GM12878 (cell line): Measurements from ENCODE around the gene TGM2. TPM values are rescaled to one million over a fixed set of nuclear protein-coding genes. Genes with fewer than 3 reads are reported as not detected.

Experiments
- ATAC-seq: fragments of 200-7000 bp; cut with Tn5 transposase; 3 replicates; pipeline ENCODE4 v1.9.1; 2020; ENCODE audit warnings: mild to moderate bottlenecking, moderate library complexity
- BruUV-seq: library from RNA; stranded (reverse); fragments of 400-500 nt; replicated peaks from 2 replicates; lab custom pipeline; 2021; lab: Mats Ljungman, UMichigan
- CTCF ChIA-PET: fragments of 300-600 bp; sonication (Branson Sonifier 250); formaldehyde crosslinking; extraction: SDS; loops from one replicate; lab custom pipeline; 2021; ENCODE audit warnings: inconsistent platforms; lab: Yijun Ruan, JAX
- POLR2A ChIA-PET: fragments of 350-600 bp; formaldehyde crosslinking; extraction: SDS; loops from one replicate; lab custom pipeline; 2021; ENCODE audit warnings: inconsistent platforms; lab: Charles Lee
- RAD21 ChIA-PET: fragments of 300-600 bp; sonication (Branson Sonifier 250); formaldehyde crosslinking; loops from one replicate; lab custom pipeline; 2023; ENCODE audit warnings: antibody characterized with exemption; ENCODE audit not compliant: unreplicated experiment; lab: Charles Lee
- SMC1A ChIA-PET: fragments of 300-600 bp; sonication (Branson Sonifier 250); formaldehyde crosslinking; loops from one replicate; lab custom pipeline; 2023; ENCODE audit not compliant: unreplicated experiment, uncharacterized antibody; lab: Charles Lee
- DNase-seq: peaks from one replicate; pipeline ENCODE4 v3.0.0-alpha.2; 2011; ENCODE audit warnings: low read depth, low spot score
- FAIRE-seq: peaks from 3 replicates; lab custom pipeline; 2011; peaks lifted over from hg19 to GRCh38; lab: Jason Lieb, UNC
- H2AFZ ChIP-seq: 2 replicates; pipeline ENCODE4 v1.6.0; 2011; ENCODE audit warnings: low read depth, low read length, control low read depth; ENCODE audit not compliant: control insufficient read depth
- H3K27ac ChIP-seq: 2 replicates; pipeline ENCODE4 v1.5.1; 2011; ENCODE audit warnings: control low read depth; ENCODE audit not compliant: control insufficient read depth, insufficient read depth
- H3K27me3 ChIP-seq, 2 experiments: replicated peaks in 1 of 2; 2 replicates each; pipeline versions ENCODE4 v1.6.0 to v1.6.1; 2011; ENCODE audit warnings: low read length in 1 of 2; ENCODE audit not compliant: control insufficient read depth in 2 of 2, insufficient read depth in 2 of 2
- H3K36me3 ChIP-seq, 2 experiments: 2 replicates each; pipeline ENCODE4 v1.5.1; 2011; ENCODE audit warnings: low read length in 1 of 2; ENCODE audit not compliant: control insufficient read depth in 2 of 2, insufficient read depth in 2 of 2
- H3K4me1 ChIP-seq: 2 replicates; pipeline ENCODE4 v1.6.1; 2011; ENCODE audit warnings: mild to moderate bottlenecking, low read length, moderate library complexity, mixed read lengths; ENCODE audit not compliant: control insufficient read depth, insufficient read depth
- H3K4me2 ChIP-seq: 2 replicates; pipeline ENCODE4 v1.6.0; 2011; ENCODE audit warnings: control low read depth; ENCODE audit not compliant: control insufficient read depth, insufficient read depth
- H3K4me3 ChIP-seq: fragments of 200-600 bp; sonication (generic); 2 replicates; pipeline ENCODE4 v1.5.1; 2016
- H3K79me2 ChIP-seq: 2 replicates; pipeline ENCODE4 v1.6.0; 2011; ENCODE audit warnings: low read length; ENCODE audit not compliant: control insufficient read depth, insufficient read depth
- H3K9ac ChIP-seq: 2 replicates; pipeline ENCODE4 v1.8.0; 2011; ENCODE audit warnings: low read length, control low read depth, mixed read lengths; ENCODE audit not compliant: control insufficient read depth, insufficient read depth
- H3K9me3 ChIP-seq: replicated peaks from 3 replicates; pipeline ENCODE4 v1.5.1; 2011; ENCODE audit warnings: mild to moderate bottlenecking, low read length; ENCODE audit not compliant: control insufficient read depth, insufficient read depth
- H4K20me1 ChIP-seq: 2 replicates; pipeline ENCODE4 v1.6.0; 2011; ENCODE audit not compliant: control insufficient read depth, insufficient read depth
- ASH2L ChIP-seq: fragments of 300-600, 200-600 bp; sonication (generic); IDR thresholded peaks from 2 replicates; pipeline ENCODE4 v1.6.1; 2017; ENCODE audit warnings: low read depth, mild to moderate bottlenecking, borderline replicate concordance
- BHLHE40 ChIP-seq, 2 experiments: fragments of 450-650 bp in 1 of 2; IDR thresholded peaks; 2 replicates each; pipeline ENCODE4 v1.6.1; 2011 to 2017; ENCODE audit warnings: low read depth in 2 of 2, borderline replicate concordance in 1 of 2, improper control_type of control experiment in 1 of 2, low read length in 1 of 2, mild to moderate bottlenecking in 1 of 2
- CEBPZ ChIP-seq: fragments of 150-350 bp; IDR thresholded peaks from 2 replicates; pipeline ENCODE4 v1.6.1; 2016; ENCODE audit warnings: low read depth, low read length
- IRF5 ChIP-seq: fragments of 450-650 bp; IDR thresholded peaks from 2 replicates; pipeline ENCODE4 v1.6.1; 2017; ENCODE audit warnings: borderline replicate concordance
- NBN ChIP-seq: fragments of 450-650 bp; IDR thresholded peaks from 2 replicates; pipeline ENCODE4 v1.6.1; 2016
- NFXL1 ChIP-seq: fragments of 450-650 bp; IDR thresholded peaks from 2 replicates; pipeline ENCODE4 v1.6.1; 2017; ENCODE audit warnings: antibody characterized with exemption, mild to moderate bottlenecking, borderline replicate concordance
- NFYB ChIP-seq: IDR thresholded peaks from 2 replicates; pipeline ENCODE4 v1.6.1; 2011; ENCODE audit warnings: low read depth, mild to moderate bottlenecking, low read length, improper control_type of control experiment, moderate library complexity; ENCODE audit not compliant: insufficient read depth
- POLR2AphosphoS5 ChIP-seq: IDR thresholded peaks from 2 replicates; pipeline ENCODE4 v1.6.1; 2011; ENCODE audit warnings: mild to moderate bottlenecking, low read length, inconsistent platforms
- POU2F2 ChIP-seq: IDR thresholded peaks from 3 replicates; pipeline ENCODE4 v1.6.1; 2011; ENCODE audit warnings: low read depth, mild to moderate bottlenecking, low read length, borderline replicate concordance
- WGBS: methylation state at CpG from one replicate; pipeline ENCODE4 v1.1.6; 2016; ENCODE audit warnings: low lambda C conversion rate; ENCODE audit not compliant: insufficient replicate concordance, insufficient coverage; ENCODE audit errors: missing lambda C conversion rate; 5-methylcytosine and 5-hydroxymethylcytosine counted together
- in situ Hi-C: fragments of 300-500 bp; cut with MboI; formaldehyde crosslinking; loops from 9 replicates; pipeline ENCODE4 v1.14.3; 2018; ENCODE audit warnings: mixed read lengths
- intact Hi-C: fragments of 100-400 bp; cut with micrococcal nuclease; formaldehyde crosslinking; loops from one replicate; pipeline ENCODE4 v1.14.2; 2022; ENCODE audit not compliant: unreplicated experiment
- polyA plus RNA-seq, 11 experiments: library from polyadenylated mRNA; depleted of rRNA in 4 of 11; unstranded in 6 of 11; stranded (reverse) in 5 of 11; fragments of >200 nt; fragmentation: Nextera tagmentation in 4 of 11; fragmentation: Illumina TruSeq in 1 of 11; extraction: Ambion mirVana in 4 of 11; extraction: Trizol in 1 of 11; gene quantifications; 1 replicate in 1 of 11; 2 replicates in 10 of 11; pipeline versions ENCODE4 v1.2.1 to v1.2.3, GENCODE V29; 2011 to 2016; ENCODE audit warnings: inconsistent platforms in 2 of 11, missing spikeins in 2 of 11, low read depth in 1 of 11
- total RNA-seq, 4 experiments: library from RNA; depleted of rRNA in 3 of 4; stranded (reverse); fragments of >200 nt in 3 of 4; fragmentation: Illumina TruSeq in 1 of 4; extraction: Trizol in 1 of 4; gene quantifications; 2 replicates each; pipeline versions ENCODE4 v1.2.1 to v1.2.3, GENCODE V29; 2013 to 2021

Gene TGM2
- total and polyA plus RNA-seq, 10 of the 15 experiments (the other 5 are each of a cell fraction or from before 2014, with no cell fraction given): 0.11 to 1.9 (median 0.51) TPM

- no peaks in the 10 kb centered on the region for H3K36me3 ChIP-seq
- DNase-seq: no peak
- H3K4me1 ChIP-seq: peaks cover 11% of the 10 kb centered on the region
- no peaks in the 10 kb centered on the region for H3K79me2 ChIP-seq
- 63% methylated on average over 14 of the region's 14 CpGs for WGBS
- RAD21 ChIA-PET: interaction anchor here (1.0 to 5.1 kb wide), 9 partner anchors 10 to 107 kb away, joined by 3 to 59 read pairs (median 5); no protein-coding TSS in a partner anchor
- H3K9ac ChIP-seq: no peak overlapping the region
- in situ Hi-C loops (loop anchor here (25.0 kb wide), 1 partner anchor 102 kb away; no protein-coding TSS in a partner anchor), intact Hi-C loops (loop anchor here (1.0 to 5.0 kb wide), 4 partner anchors 58 to 602 kb away; no protein-coding TSS in a partner anchor)
- BruUV-seq: TSS peak; percentile 72
- SMC1A ChIA-PET: interaction anchor here (0.8 to 10.1 kb wide), 8 partner anchors 10 to 112 kb away, joined by 3 to 117 read pairs (median 5); no protein-coding TSS in a partner anchor
- H2AFZ ChIP-seq: peak overlapping the region; percentile 19; the same call in 1 of the 2 replicates
- H4K20me1 ChIP-seq: no peaks in the 10 kb centered on the region
- POLR2A ChIA-PET: interaction anchor here (0.8 to 0.9 kb wide), 2 partner anchors 91 to 107 kb away, joined by 3 read pairs; no protein-coding TSS in a partner anchor
- no peaks in the 10 kb centered on the region for H3K27me3 ChIP-seq
- ATAC-seq: no peak; the same call in 2 of the 3 replicates
- TF ChIP-seq ASH2L (no peak), BHLHE40 (IDR thresholded peaks at IDR 0.05; ENCODE audit: borderline replicate concordance in 1 of 2, low read depth in 2 of 2, low read length in 1 of 2) (no peak), CEBPZ (no peak), IRF5 (no peak), NBN (no peak), NFYB (no peak), POLR2AphosphoS5 (no peak), NFXL1 (no peak), POU2F2 (no peak)
- H3K27ac ChIP-seq: no peak overlapping the region
- H3K4me2 ChIP-seq: peak overlapping the region; percentile 69
- H3K9me3 ChIP-seq: no peaks in the 10 kb centered on the region
- peak overlapping the region; percentile 25; the same call in 1 of the 2 replicates for H3K4me3 ChIP-seq
- CTCF ChIA-PET: interaction anchor here (0.7 to 6.5 kb wide), 14 partner anchors 13 to 106 kb away, joined by 3 to 103 read pairs (median 6); no protein-coding TSS in a partner anchor
- FAIRE-seq: no peak
Measured at GRCh38 chr20:38164624-38165088, 414 bp downstream of the TGM2 start.
